ENCODE results near the gene FAM120C. TPM values are rescaled to one million over a fixed set of nuclear protein-coding genes. Genes with fewer than 3 reads are reported as not detected.

Gene FAM120C
- total and polyA plus RNA-seq, 10 donors = 3.8 to 15.7 (median 8.3) TPM

DNA sequence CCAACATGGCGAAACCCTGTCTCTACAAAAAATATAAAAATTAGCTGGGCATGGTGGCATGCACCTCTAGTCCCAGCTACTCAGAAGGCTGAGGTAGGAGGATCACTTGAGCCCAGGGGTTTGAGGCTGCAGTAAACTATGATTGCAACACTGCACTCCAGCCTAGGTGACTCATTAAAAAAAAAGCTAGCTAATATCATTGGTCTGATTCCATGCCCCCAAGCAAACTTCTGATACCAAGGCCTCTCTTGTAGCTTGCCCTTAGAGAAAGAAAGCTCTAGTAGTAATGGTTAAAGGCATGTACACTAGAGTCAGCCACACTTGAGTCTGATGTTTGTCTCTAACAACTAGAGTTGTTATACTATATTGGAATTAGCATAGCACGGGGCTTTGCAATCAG, 106.2 kb downstream of the FAM120C start:
- no peaks in the 10 kb centered on the region for H3K27me3 ChIP-seq (replicated peaks in 1 of 7)
- TF ChIP-seq, protein P1, sequence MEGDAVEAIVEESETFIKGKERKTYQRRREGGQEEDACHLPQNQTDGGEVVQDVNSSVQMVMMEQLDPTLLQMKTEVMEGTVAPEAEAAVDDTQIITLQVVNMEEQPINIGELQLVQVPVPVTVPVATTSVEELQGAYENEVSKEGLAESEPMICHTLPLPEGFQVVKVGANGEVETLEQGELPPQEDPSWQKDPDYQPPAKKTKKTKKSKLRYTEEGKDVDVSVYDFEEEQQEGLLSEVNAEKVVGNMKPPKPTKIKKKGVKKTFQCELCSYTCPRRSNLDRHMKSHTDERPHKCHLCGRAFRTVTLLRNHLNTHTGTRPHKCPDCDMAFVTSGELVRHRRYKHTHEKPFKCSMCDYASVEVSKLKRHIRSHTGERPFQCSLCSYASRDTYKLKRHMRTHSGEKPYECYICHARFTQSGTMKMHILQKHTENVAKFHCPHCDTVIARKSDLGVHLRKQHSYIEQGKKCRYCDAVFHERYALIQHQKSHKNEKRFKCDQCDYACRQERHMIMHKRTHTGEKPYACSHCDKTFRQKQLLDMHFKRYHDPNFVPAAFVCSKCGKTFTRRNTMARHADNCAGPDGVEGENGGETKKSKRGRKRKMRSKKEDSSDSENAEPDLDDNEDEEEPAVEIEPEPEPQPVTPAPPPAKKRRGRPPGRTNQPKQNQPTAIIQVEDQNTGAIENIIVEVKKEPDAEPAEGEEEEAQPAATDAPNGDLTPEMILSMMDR (IDR thresholded peaks at IDR 0.05 in 8 of 11, conservative IDR thresholded peaks at IDR 0.05 in 3 of 11) = no peak
- no peak for TF ChIP-seq POLR2A (IDR thresholded peaks at IDR 0.05)
- TF ChIP-seq POLR2AphosphoS5 (IDR thresholded peaks at IDR 0.05) = no peak
- no peak overlapping the region for H3K27ac ChIP-seq
- no peaks in the 10 kb centered on the region for H3K9me3 ChIP-seq
- H3K4me3 ChIP-seq = no peak overlapping the region
- H3K4me1 ChIP-seq = no peaks in the 10 kb centered on the region
- H3K36me3 ChIP-seq = peaks cover 0 to 51% (median 6%) of the 10 kb centered on the region in 6 donors
- 89 to 100% (median 96%) methylated on average over 2 of the region's 2 CpGs for WGBS, 5 donors
- intact Hi-C loops (cut with DNase I; ENCODE audit: low total_unique reads) = no loop called here
- DNase-seq = no peak

DNA sequence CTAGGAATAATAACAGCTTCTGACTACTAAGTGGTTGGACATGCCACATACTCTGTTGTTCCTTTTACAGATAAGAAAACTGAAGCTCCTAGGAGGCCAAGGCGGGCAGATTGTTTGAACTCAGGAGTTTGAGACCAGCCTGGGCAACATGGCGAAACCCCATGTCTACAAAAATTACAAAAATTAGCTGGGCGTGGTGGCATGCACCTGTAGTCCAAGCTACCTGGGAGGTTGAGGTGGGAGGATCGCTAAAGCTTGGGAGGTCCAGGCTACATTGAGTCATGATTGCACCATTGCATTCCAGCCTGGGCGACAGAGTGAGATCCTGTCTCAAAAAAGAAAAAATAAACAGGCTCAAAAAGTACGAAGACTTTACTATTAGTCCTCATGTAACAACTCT, 108.2 kb downstream of the FAM120C start:
- 86 to 99% (median 94%) methylated on average over 6 of the region's 6 CpGs for WGBS, 5 donors
- Histone ChIP-seq H3K4me3 (no peak overlapping the region), H3K4me1 (no peaks in the 10 kb centered on the region), H3K27me3 (replicated peaks in 1 of 7) (no peaks in the 10 kb centered on the region), H3K27ac (no peak overlapping the region), H3K36me3 (peaks cover 0 to 38% (median 2%) of the 10 kb centered on the region in 6 donors), H3K9me3 (no peaks in the 10 kb centered on the region)
- no peak for DNase-seq
- no peak for TF ChIP-seq POLR2A (IDR thresholded peaks at IDR 0.05)
- TF ChIP-seq POLR2AphosphoS5 (IDR thresholded peaks at IDR 0.05) = no peak
- TF ChIP-seq, protein P1 (IDR thresholded peaks at IDR 0.05 in 8 of 11, conservative IDR thresholded peaks at IDR 0.05 in 3 of 11) = no peak
- intact Hi-C loops (cut with DNase I; ENCODE audit: low total_unique reads) = no loop called here

DNA sequence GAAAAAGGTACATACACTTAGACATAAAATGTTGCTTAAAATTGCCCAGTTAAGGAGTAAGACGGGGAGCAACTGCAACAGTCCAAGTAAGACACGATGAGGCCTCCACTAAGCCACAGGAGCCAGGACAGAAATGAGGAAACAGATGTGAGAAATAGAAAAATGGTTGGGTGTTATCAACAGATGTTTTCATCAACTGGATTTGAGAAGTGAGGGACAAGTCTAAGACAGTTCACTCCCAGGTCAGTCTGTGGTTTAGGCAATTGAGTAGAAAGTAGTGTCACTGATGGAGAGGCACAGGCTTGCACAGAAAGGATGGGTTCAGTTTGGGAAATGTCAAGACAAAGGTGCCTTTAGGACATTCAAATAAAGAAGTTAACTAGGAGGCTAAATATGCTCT, 115.3 kb downstream of the FAM120C start:
- Histone ChIP-seq H3K4me1 (no peaks in the 10 kb centered on the region), H3K4me3 (no peak overlapping the region), H3K27ac (no peak overlapping the region), H3K36me3 (peaks cover 0 to 15% (median 0%) of the 10 kb centered on the region in 6 donors), H3K9me3 (no peaks in the 10 kb centered on the region), H3K27me3 (replicated peaks in 1 of 7) (no peaks in the 10 kb centered on the region)
- WGBS, 5 donors = 33 to 47% (median 38%) methylated on average over 2 of the region's 2 CpGs
- TF ChIP-seq POLR2AphosphoS5 (IDR thresholded peaks at IDR 0.05) (no peak), POLR2A (IDR thresholded peaks at IDR 0.05) (no peak)
- TF ChIP-seq, protein P1 (IDR thresholded peaks at IDR 0.05 in 8 of 11, conservative IDR thresholded peaks at IDR 0.05 in 3 of 11) = no peak
- intact Hi-C loops (cut with DNase I; ENCODE audit: low total_unique reads) = no loop called here
- DNase-seq = no peak

DNA sequence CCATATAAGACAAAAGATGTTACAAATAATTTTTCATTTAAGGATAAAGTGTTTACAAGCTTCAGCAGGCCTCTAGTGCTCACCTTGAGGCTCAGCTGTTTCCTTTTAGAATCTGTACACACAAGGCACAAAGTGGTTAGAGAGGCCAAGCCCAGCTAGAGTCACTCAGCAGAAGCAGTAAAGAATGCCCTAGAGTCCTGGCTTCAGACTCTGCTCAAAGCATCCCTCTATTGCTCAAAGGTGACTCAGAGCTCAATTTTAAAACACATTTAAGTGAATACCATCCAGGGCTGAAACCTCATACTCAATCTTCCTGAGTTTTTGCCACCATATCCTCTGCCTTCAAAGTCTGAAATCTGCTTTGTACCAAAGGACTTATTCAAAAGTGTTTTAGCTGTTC, 116.2 kb downstream of the FAM120C start:
- TF ChIP-seq, protein P1 (IDR thresholded peaks at IDR 0.05 in 8 of 11, conservative IDR thresholded peaks at IDR 0.05 in 3 of 11) = no peak
- TF ChIP-seq POLR2AphosphoS5 (IDR thresholded peaks at IDR 0.05) = no peak
- no peak for TF ChIP-seq POLR2A (IDR thresholded peaks at IDR 0.05)
- no peaks in the 10 kb centered on the region for H3K9me3 ChIP-seq
- no peak overlapping the region for H3K4me3 ChIP-seq
- no peaks in the 10 kb centered on the region for H3K27me3 ChIP-seq (replicated peaks in 1 of 7)
- intact Hi-C loops (cut with DNase I; ENCODE audit: low total_unique reads) = no loop called here
- no peak overlapping the region for H3K27ac ChIP-seq
- H3K36me3 ChIP-seq = peaks cover 0 to 11% (median 0%) of the 10 kb centered on the region in 6 donors
- DNase-seq = no peak
- H3K4me1 ChIP-seq = no peaks in the 10 kb centered on the region

All from spleen (tissue), 11 donors.